GM13976 (cell line): ENCODE measurements around the gene CLDN8.

Experiments
- DNase-seq: peaks from one replicate; pipeline ENCODE4 v3.0.0; 2012; ENCODE audit warnings: low spot score
- in situ Hi-C: fragments of 300-500 bp; cut with MboI; formaldehyde crosslinking; loops from one replicate; pipeline ENCODE4 v1.12.0; 2022; ENCODE audit warnings: low sequenced_read_pairs, mixed read lengths, inconsistent platforms; ENCODE audit not compliant: unreplicated experiment
- TF ChIP-seq, protein P1 (sequence below): IDR thresholded peaks from 2 replicates; pipeline ENCODE4 v1.5.1; 2012; ENCODE audit warnings: borderline replicate concordance, mild to moderate bottlenecking; ENCODE audit not compliant: insufficient read depth; ENCODE audit errors: extremely low read depth, missing control alignments, control extremely low read depth

The CLDN8 gene

GRCh38 chr21:30245061-30245460 is 29.2 kb upstream of the CLDN8 start:
- TF ChIP-seq, protein P1, sequence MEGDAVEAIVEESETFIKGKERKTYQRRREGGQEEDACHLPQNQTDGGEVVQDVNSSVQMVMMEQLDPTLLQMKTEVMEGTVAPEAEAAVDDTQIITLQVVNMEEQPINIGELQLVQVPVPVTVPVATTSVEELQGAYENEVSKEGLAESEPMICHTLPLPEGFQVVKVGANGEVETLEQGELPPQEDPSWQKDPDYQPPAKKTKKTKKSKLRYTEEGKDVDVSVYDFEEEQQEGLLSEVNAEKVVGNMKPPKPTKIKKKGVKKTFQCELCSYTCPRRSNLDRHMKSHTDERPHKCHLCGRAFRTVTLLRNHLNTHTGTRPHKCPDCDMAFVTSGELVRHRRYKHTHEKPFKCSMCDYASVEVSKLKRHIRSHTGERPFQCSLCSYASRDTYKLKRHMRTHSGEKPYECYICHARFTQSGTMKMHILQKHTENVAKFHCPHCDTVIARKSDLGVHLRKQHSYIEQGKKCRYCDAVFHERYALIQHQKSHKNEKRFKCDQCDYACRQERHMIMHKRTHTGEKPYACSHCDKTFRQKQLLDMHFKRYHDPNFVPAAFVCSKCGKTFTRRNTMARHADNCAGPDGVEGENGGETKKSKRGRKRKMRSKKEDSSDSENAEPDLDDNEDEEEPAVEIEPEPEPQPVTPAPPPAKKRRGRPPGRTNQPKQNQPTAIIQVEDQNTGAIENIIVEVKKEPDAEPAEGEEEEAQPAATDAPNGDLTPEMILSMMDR, result no peak
- in situ Hi-C loops, result no loop called here

GRCh38 chr21:30243691-30244090 is 27.8 kb upstream of the CLDN8 start:
- no peak for DNase-seq
- in situ Hi-C loops, result no loop called here
- TF ChIP-seq, protein P1, result no peak

More at GRCh38 chr21:30245061-30245460, 29.2 kb upstream of the CLDN8 start:
- DNase-seq, result no peak

- in situ Hi-C loops, result no loop called here
- TF ChIP-seq, protein P1, result no peak
- no peak for DNase-seq
These were observed 24.8 kb upstream of the CLDN8 start for GRCh38 chr21:30240661-30241060.

- in situ Hi-C loops, result no loop called here
- TF ChIP-seq, protein P1, result no peak
- DNase-seq, result no peak
These were observed 22.3 kb upstream of the CLDN8 start for GRCh38 chr21:30238168-30238567.

GRCh38 chr21:30234643-30235042 is 18.7 kb upstream of the CLDN8 start:
- in situ Hi-C loops, result no loop called here
- no peak for DNase-seq
- TF ChIP-seq, protein P1, result no peak

DNA sequence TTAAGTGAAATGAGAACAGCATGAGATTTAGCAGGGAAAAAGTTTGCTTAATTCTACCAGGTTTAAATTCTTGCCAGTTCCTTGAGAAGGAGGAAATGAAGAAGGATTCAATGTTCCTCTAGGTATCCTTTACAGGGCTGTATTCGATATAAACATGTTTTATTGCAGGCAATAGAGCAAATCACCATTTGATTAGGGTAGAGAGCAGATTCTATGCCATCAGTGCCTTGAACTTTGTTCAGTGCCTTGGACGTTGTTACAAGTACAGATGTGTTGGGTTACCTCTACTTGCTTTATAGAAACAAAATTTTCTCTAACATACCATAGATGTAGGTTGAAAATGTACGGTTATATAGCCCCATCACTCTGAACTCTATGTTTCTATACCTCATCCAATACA is 18.2 kb upstream of the CLDN8 start:
- TF ChIP-seq, protein P1, result no peak
- in situ Hi-C loops, result no loop called here
- no peak for DNase-seq
